Measurements from ENCODE around the gene GPR39. TPM values are rescaled to one million over a fixed set of nuclear protein-coding genes. Genes with fewer than 3 reads are reported as not detected.
A peak's percentile ranks its signal among the peaks of the same experiment; 100 is the strongest.

The GPR39 gene
- total RNA-seq, 4 donors from 2014 or later = 0.13 to 1.3 TPM; not detected in 2

DNA sequence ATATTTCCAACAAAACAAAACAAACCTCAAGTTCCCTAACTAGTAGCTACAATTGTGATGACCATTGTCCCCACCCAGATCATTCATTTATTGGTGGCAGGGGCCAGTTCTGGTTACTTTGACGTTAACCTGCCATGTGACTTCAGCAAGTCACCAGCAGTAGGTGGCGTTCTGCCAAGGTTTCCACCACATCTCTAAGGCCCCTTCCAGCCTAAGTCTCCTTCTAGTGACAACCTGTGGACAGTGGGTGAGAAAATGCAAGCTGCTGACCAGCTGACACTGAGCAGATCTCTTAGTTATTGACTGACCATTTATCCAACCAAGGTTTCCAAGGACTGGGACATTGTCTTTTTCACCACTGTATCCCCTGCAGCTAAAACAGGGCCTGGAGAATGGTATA lies 98.4 kb downstream of the GPR39 start:
- TF ChIP-seq POLR2A (IDR thresholded peaks at IDR 0.05; ENCODE audit: low read depth) (no peak), POLR2AphosphoS5 (IDR thresholded peaks at IDR 0.05) (no peak), EP300 (IDR thresholded peaks at IDR 0.05) (no peak)
- TF ChIP-seq, protein P1, sequence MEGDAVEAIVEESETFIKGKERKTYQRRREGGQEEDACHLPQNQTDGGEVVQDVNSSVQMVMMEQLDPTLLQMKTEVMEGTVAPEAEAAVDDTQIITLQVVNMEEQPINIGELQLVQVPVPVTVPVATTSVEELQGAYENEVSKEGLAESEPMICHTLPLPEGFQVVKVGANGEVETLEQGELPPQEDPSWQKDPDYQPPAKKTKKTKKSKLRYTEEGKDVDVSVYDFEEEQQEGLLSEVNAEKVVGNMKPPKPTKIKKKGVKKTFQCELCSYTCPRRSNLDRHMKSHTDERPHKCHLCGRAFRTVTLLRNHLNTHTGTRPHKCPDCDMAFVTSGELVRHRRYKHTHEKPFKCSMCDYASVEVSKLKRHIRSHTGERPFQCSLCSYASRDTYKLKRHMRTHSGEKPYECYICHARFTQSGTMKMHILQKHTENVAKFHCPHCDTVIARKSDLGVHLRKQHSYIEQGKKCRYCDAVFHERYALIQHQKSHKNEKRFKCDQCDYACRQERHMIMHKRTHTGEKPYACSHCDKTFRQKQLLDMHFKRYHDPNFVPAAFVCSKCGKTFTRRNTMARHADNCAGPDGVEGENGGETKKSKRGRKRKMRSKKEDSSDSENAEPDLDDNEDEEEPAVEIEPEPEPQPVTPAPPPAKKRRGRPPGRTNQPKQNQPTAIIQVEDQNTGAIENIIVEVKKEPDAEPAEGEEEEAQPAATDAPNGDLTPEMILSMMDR (IDR thresholded peaks at IDR 0.05) = no peak
- WGBS = 39% methylated on average over 2 of the region's 2 CpGs
- no peaks in the 10 kb centered on the region for H3K4me1 ChIP-seq

DNA sequence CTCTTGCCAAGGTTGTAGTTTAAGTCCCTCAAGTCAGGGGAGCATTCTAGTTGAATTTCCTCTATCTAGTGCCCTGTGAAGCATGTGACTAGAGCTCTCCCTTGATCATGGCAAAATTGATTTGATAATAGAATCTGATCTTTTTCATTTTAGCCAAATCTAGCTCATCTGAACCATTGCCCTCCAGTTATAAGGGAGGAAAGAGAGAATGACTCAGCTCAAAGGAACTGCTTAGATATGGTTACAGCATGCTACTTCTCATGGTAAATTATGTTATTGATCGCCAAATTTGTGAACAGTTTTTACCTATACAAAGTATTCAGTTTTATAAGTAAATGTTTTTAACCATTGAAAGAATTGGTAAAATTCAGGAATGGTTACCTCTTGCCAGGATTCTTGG lies 100.8 kb downstream of the GPR39 start:
- intact Hi-C loops (cut with DNase I) = no loop called here
- DNase-seq (ENCODE audit: extremely low spot score) = no peak
- Histone ChIP-seq H3K36me3 (no peaks in the 10 kb centered on the region), H3K9me3 (no peaks in the 10 kb centered on the region), H3K27ac (replicated peaks in 1 of 4) (no peak overlapping the region), H3K27me3 (no peaks in the 10 kb centered on the region), H3K4me1 (no peaks in the 10 kb centered on the region), H3K4me3 (no peak overlapping the region)
- TF ChIP-seq POLR2A (IDR thresholded peaks at IDR 0.05; ENCODE audit: low read depth) (no peak), POLR2AphosphoS5 (IDR thresholded peaks at IDR 0.05) (no peak), EP300 (IDR thresholded peaks at IDR 0.05) (no peak)
- TF ChIP-seq, protein P1 (IDR thresholded peaks at IDR 0.05) = no peak
- 91% methylated on average over 1 of the region's 1 CpG for WGBS

More for the DNA sequence above, 98.4 kb downstream of the GPR39 start:
- Histone ChIP-seq H3K36me3 (no peaks in the 10 kb centered on the region), H3K4me3 (no peak overlapping the region), H3K27ac (replicated peaks in 1 of 4) (no peak overlapping the region), H3K9me3 (peaks cover 0 to 5% (median 0%) of the 10 kb centered on the region in 4 donors), H3K27me3 (no peaks in the 10 kb centered on the region)
- intact Hi-C loops (cut with DNase I) = no loop called here
- DNase-seq (ENCODE audit: extremely low spot score) = no peak

DNA sequence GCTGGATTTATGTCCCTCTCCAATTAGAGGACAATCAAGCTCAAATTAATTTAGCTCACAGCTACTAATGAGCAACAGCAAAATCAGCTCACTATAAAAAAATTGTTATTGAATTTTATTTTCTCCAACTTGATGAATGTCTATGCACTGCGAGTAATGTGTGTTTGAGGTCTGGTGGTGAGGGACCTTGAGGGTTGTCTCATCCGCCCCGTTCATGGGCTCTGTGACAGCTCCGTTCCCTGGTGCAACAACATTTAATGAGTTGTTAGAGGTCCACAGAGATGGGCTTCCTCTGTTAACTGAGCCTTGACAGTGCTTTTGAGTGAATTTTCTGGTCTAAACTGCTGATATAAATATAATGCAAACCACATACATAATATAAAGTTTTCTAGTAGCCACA lies 101.7 kb downstream of the GPR39 start:
- Histone ChIP-seq H3K4me1 (no peaks in the 10 kb centered on the region), H3K27me3 (no peaks in the 10 kb centered on the region), H3K27ac (replicated peaks in 1 of 4) (no peak overlapping the region), H3K9me3 (no peaks in the 10 kb centered on the region), H3K36me3 (no peaks in the 10 kb centered on the region), H3K4me3 (no peak overlapping the region)
- WGBS = 81% methylated on average over 4 of the region's 4 CpGs
- DNase-seq (ENCODE audit: extremely low spot score) = peak; percentile 55
- TF ChIP-seq EP300 (IDR thresholded peaks at IDR 0.05) (no peak), POLR2A (IDR thresholded peaks at IDR 0.05; ENCODE audit: low read depth) (no peak), POLR2AphosphoS5 (IDR thresholded peaks at IDR 0.05) (no peak)
- TF ChIP-seq, protein P1 (IDR thresholded peaks at IDR 0.05) = no peak
- intact Hi-C loops (cut with DNase I) = no loop called here

DNA sequence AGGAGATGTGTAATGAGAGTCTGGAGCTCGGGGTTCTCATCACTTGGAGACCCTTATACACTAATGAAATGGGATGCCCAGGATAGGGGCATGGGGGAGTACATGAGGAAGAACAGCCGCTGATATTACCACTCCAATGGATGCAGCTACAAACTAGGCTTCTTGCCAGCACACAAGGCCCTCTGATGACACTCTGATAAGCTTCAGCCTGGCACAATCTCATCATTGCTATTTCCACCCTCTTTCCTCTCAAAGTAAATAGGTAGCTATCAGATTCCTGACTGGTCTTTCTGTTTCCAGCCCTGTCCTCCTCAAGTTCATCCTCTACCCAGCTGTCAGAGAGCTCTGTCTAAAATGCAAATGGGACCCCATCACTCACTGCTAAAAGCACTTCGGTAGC lies 103.0 kb downstream of the GPR39 start:
- no peak overlapping the region for H3K27ac ChIP-seq (replicated peaks in 1 of 4)
- no peak overlapping the region for H3K4me3 ChIP-seq
- no peaks in the 10 kb centered on the region for H3K4me1 ChIP-seq
- H3K36me3 ChIP-seq = no peaks in the 10 kb centered on the region
- H3K27me3 ChIP-seq = no peaks in the 10 kb centered on the region
- no peaks in the 10 kb centered on the region for H3K9me3 ChIP-seq
- TF ChIP-seq POLR2A (IDR thresholded peaks at IDR 0.05; ENCODE audit: low read depth) (no peak), EP300 (IDR thresholded peaks at IDR 0.05) (no peak), POLR2AphosphoS5 (IDR thresholded peaks at IDR 0.05) (no peak)
- TF ChIP-seq, protein P1 (IDR thresholded peaks at IDR 0.05) = no peak
- intact Hi-C loops (cut with DNase I) = no loop called here
- WGBS = 72% methylated on average over 3 of the region's 3 CpGs
- DNase-seq (ENCODE audit: extremely low spot score) = peak; percentile 70

DNA sequence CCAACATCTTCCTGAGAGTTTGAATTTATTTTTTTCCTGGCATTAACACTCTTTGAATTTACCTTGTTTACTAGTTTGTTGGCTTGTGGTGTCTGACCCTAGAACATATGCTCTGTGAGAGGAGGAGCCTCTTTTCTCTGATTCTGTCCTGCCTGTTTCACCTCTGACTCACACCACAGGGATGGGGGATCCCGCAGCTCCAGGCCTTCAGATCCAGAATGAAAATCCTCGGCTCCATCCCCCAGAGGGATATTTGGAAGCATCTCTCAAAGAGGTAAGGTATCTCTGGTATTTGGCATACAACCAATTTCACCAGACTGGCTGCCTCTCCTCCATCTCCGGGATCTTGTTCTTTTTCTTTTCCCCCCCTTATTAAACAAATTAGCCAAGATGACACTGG lies 104.7 kb downstream of the GPR39 start:
- WGBS = 45% methylated on average over 3 of the region's 3 CpGs
- intact Hi-C loops (cut with DNase I) = no loop called here
- no peak for DNase-seq (ENCODE audit: extremely low spot score)

More for the DNA sequence above, 104.7 kb downstream of the GPR39 start:
- Histone ChIP-seq H3K4me3 (no peak overlapping the region), H3K4me1 (no peaks in the 10 kb centered on the region), H3K27ac (replicated peaks in 1 of 4) (no peak overlapping the region), H3K9me3 (no peaks in the 10 kb centered on the region), H3K27me3 (no peaks in the 10 kb centered on the region), H3K36me3 (no peaks in the 10 kb centered on the region)
- no peak for TF ChIP-seq EP300 (IDR thresholded peaks at IDR 0.05)

Data from esophagus muscularis mucosa (tissue), 4 donors.